GM21825 (cell line): ENCODE results near the gene GSS.

Experiments used
- ATAC-seq: cut with Tn5 transposase; IDR thresholded peaks from one replicate; pipeline ENCODE4 v1.9.1; 2021; ENCODE audit warnings: mild to moderate bottlenecking, moderate library complexity; ENCODE audit not compliant: unreplicated experiment

Gene GSS

DNA sequence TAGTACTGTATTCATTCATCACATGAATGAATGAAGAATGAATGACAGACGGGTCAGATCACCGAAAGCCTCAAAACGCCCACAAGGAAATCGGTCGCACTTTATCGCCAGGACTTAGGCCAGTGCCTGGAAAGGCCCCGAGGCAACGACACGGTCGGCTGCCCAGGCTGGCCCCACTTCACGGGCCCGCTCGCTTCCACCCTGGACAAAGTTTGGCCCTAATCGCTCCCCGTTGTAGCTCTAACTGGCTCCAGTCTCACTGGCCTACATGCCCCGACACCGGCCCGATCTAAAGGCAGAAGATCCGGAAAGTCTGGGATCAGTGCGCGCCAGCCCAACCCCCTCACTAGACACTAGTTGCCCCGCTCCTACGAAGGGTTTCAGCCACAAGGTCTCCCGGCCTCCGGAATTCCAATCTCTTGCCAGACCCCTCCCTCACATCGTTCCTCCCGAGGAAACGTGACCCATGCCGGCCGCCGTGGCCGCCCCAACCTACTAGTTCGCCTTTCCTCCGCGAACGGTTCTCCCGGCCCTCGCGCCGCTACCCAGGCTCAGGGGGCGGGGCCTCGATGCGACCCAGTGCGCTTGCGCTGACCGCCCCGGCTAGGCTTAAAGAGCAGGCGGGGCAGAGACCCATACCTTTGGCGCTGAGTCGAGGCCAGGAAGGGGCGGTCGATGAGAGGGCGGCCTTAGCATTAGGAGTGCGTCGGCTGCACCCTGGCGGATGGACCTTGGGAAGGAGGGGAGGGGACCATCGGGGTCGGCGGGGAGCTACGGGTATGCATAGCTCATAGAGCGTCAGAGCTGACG, at the start of gene GSS, which contains the start of gene MYH7B:
TSS of gene GSS (minus strand) at position 576 of the 810 bp plus-strand sequence. CDS start 3,954 bp downstream, outside the sequence.
TSS of gene MYH7B (plus strand) at position 638 of the 810 bp plus-strand sequence. CDS start 22,138 bp downstream, outside the sequence.
- ATAC-seq, result peak; percentile 82

DNA sequence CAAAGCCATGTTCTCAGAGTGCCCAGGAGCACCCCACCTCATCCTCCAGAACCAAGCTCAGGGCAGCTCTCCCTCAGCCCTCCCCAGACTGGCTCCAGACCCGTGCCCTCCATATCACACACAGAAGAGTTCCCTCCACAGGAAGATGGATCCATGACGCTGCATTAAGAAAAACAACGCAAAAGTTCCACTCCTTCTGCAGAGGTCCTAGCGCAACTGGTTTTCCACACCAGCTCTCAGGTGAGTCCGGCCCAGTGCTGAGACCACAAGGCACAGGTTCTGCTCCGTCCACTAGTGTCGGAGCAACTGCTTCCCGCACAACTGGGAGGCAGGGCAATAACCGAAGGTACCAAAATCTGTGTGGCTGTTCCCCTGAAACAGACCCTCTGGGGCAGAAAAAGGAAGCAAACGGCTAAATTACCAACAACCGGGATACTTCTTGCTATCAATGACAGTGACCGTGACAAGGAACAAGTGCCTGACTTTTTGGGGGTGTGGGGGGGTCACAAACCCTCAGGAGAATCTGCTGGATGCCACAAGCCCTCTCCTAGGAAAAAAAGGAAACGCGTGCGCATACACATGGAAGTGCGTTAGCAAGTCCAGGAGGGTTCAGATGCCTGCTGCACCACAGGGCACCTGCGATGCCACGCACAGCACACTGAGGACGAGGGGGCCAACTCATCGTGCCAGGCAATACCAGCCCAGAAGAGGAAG, 49.3 kb upstream of the GSS start:
- no peak for ATAC-seq

GRCh38 chr20:35004051-35004725, 48.6 kb upstream of the GSS start:
- no peak for ATAC-seq

- ATAC-seq, result no peak
Measured at GRCh38 chr20:35003211-35004031, 47.8 kb upstream of the GSS start.

GRCh38 chr20:35002426-35003210, 47.0 kb upstream of the GSS start:
- ATAC-seq, result no peak

DNA sequence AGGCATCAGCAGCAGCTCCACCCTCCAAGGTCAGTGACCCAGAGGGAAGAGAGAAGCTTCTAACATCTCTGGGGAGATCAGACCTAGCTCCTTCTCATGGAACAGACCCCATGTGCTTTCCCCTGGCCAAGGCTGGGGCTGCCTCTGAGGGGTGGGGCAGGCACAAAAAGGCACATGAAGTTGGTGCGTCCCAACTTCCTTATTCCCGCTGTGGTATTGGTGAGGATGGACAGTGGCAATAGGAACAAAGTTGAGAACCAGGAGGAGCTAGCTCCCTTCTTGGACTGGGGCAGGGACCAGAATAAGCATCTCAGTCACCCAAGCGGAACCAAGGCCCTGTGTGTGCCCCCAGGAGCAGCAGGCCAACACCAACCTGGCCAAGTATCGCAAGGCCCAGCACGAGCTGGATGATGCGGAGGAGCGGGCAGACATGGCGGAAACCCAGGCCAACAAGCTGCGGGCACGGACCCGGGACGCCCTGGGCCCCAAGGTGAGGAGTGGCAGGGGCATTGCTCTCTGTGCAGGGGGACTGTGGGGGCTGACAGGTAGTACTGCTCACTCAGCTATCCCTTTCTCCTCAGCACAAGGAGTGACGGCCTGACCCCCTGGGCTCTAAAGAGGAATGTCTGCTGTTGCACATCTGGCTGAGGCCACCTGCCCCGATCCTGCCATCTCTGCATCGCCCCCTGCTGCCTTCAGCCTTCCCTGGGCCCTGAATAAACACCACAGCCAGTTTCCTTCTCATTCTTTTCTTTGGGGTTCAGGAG, 46.2 kb upstream of the GSS start:
- no peak for ATAC-seq

DNA sequence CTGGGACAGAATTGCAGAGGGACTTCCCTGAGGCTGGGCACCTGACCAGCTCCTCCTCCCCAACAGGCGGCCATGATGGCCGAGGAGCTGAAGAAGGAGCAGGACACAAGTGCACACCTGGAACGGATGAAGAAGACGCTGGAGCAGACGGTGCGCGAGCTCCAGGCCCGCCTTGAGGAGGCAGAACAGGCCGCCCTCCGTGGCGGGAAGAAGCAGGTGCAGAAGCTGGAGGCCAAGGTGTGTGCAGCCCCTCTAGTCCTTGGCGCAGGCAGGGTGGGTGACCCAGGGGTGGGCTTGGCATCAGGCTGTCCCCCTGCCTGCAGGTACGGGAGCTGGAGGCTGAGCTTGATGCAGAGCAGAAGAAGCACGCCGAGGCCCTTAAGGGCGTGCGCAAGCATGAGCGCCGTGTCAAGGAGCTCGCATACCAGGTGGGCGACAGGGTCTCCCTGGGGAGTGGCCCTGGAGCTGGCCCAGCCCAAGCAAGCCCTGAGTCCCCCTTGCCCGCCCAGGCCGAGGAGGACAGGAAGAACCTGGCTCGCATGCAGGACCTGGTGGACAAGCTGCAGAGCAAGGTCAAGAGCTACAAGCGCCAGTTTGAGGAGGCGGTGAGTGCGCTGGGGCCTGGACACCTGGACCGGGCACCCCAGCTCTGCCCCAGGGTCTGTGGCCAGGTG, 45.5 kb upstream of the GSS start:
- ATAC-seq, result no peak

- no peak for ATAC-seq
Measured at GRCh38 chr20:35000311-35000921, 44.8 kb upstream of the GSS start.

DNA sequence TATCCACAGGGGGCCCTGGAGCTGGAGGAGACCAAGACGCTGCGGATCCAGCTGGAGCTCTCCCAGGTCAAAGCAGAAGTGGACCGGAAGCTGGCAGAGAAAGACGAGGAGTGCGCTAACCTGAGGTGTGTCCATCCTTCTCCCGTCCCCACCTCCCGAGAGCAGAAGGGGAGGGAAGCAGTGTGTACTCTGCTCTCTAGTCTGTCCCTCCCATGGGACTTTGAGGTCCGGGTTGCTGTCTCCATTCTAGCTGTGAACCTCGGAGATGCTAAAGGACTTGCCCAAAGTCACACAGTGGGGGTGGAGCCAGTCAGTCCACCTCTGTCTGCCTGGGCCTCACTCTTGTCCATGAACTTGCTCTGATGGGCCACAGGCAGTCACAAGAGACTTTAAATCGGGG, 44.2 kb upstream of the GSS start:
- ATAC-seq, result no peak

DNA sequence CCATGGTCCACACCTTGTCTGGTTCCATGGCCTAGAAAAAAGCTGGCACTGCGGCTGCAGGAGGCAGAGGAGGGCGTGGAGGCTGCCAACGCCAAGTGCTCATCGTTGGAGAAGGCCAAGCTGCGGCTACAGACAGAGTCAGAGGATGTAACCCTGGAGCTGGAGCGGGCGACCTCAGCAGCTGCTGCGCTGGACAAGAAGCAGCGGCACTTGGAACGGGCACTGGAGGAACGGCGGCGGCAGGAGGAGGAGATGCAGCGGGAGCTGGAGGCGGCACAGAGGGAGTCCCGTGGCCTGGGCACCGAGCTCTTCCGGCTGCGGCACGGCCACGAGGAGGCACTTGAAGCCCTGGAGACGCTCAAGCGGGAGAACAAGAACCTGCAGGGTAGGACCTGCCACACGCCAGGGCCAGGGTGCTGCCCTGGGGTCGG, 43.4 kb upstream of the GSS start:
- no peak for ATAC-seq

GRCh38 chr20:34998331-34998950, 42.8 kb upstream of the GSS start:
- no peak for ATAC-seq

GRCh38 chr20:34997774-34998173, 42.2 kb upstream of the GSS start:
- no peak for ATAC-seq

GRCh38 chr20:34997131-34997561, 41.5 kb upstream of the GSS start:
- no peak for ATAC-seq

GRCh38 chr20:34996243-34997028, 40.8 kb upstream of the GSS start:
- ATAC-seq, result no peak

GRCh38 chr20:34995696-34996095, 40.1 kb upstream of the GSS start:
- no peak for ATAC-seq

DNA sequence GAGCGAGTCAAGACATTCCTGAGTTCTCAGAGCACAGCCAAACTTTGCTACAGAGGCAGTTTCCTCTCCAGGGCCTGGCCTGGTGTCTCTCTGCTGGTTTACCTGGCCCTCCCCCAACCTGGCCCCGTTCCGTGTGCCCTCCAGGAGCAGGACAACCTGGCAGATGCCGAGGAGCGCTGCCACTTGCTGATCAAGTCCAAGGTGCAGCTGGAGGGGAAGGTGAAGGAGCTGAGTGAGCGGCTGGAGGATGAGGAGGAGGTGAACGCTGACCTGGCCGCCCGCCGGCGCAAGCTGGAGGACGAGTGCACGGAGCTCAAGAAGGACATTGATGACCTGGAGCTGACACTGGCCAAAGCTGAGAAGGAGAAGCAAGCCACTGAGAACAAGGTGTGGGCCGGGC, 39.6 kb upstream of the GSS start:
- ATAC-seq, result no peak
